Peyer's patch (tissue), 4 donors: ENCODE measurements around the gene EPHA10. TPM values are rescaled to one million over a fixed set of nuclear protein-coding genes. Genes with fewer than 3 reads are reported as not detected.

Experiments
- DNase-seq, 3 donors: peaks; one replicate each; pipeline ENCODE4 v3.0.0-alpha.2; 2017 to 2019
- H3K27ac ChIP-seq, 4 donors: fragments of 200-600 bp; sonication (generic); one replicate each; pipeline ENCODE4 v1.5.1; 2016 to 2019
- H3K27me3 ChIP-seq, 2 donors: fragments of 200-600 bp; sonication (generic); one replicate each; pipeline ENCODE4 v1.5.1; 2019
- H3K36me3 ChIP-seq, 3 donors: fragments of 200-600 bp; sonication (generic); one replicate each; pipeline ENCODE4 v1.5.1; 2016 to 2019
- H3K4me1 ChIP-seq, 4 donors: fragments of 200-600 bp; sonication (generic); one replicate each; pipeline ENCODE4 v1.5.1; 2016 to 2019
- H3K4me3 ChIP-seq, 4 donors: fragments of 200-600 bp; sonication (generic); 1 replicate in 3 of 4; 2 replicates in 1 of 4; pipeline ENCODE4 v1.5.1; 2016 to 2019; ENCODE audit warnings: mild to moderate bottlenecking in 1 of 4
- H3K9me3 ChIP-seq, 4 donors: fragments of 200-600 bp; sonication (generic); one replicate each; pipeline ENCODE4 v1.5.1; 2016 to 2019; ENCODE audit warnings: mild to moderate bottlenecking in 1 of 4
- POLR2A ChIP-seq, 2 donors: fragments of 450-650 bp; IDR thresholded peaks; one replicate each; pipeline ENCODE4 v1.5.1; 2017; ENCODE audit warnings: antibody characterized with exemption in 2 of 2, mild to moderate bottlenecking in 2 of 2, moderate library complexity in 2 of 2
- total RNA-seq, 4 donors: library from RNA; depleted of rRNA; stranded (reverse); fragments of >200 nt; gene quantifications; one replicate each; pipeline ENCODE4 v1.1.0, GENCODE V29; 2016
- TF ChIP-seq, protein P1 (sequence below), 6 experiments: fragments of 450-650 bp in 4 of 6; fragments of 200-600 bp in 2 of 6; sonication (generic) in 1 of 6; IDR thresholded peaks; one replicate each; pipeline ENCODE4 v1.5.1; 2017 to 2019; ENCODE audit warnings: antibody characterized with exemption in 6 of 6, mild to moderate bottlenecking in 3 of 6, moderate library complexity in 1 of 6

The EPHA10 gene
- total RNA-seq, 4 donors from 2014 or later: 9.9 to 67.8 (median 58.0) TPM

GRCh38 chr1:37723072-37723389 lies 41.9 kb downstream of the EPHA10 start:
- no peaks in the 10 kb centered on the region for H3K9me3 ChIP-seq
- DNase-seq: no peak
- peaks cover 0 to 8% (median 0%) of the 10 kb centered on the region in 3 donors for H3K36me3 ChIP-seq
- H3K4me1 ChIP-seq: no peaks in the 10 kb centered on the region
- H3K4me3 ChIP-seq: no peak overlapping the region
- H3K27ac ChIP-seq: no peak overlapping the region
- H3K27me3 ChIP-seq: no peaks in the 10 kb centered on the region
- no peak for TF ChIP-seq POLR2A (IDR thresholded peaks at IDR 0.05)
- TF ChIP-seq, protein P1, sequence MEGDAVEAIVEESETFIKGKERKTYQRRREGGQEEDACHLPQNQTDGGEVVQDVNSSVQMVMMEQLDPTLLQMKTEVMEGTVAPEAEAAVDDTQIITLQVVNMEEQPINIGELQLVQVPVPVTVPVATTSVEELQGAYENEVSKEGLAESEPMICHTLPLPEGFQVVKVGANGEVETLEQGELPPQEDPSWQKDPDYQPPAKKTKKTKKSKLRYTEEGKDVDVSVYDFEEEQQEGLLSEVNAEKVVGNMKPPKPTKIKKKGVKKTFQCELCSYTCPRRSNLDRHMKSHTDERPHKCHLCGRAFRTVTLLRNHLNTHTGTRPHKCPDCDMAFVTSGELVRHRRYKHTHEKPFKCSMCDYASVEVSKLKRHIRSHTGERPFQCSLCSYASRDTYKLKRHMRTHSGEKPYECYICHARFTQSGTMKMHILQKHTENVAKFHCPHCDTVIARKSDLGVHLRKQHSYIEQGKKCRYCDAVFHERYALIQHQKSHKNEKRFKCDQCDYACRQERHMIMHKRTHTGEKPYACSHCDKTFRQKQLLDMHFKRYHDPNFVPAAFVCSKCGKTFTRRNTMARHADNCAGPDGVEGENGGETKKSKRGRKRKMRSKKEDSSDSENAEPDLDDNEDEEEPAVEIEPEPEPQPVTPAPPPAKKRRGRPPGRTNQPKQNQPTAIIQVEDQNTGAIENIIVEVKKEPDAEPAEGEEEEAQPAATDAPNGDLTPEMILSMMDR (IDR thresholded peaks at IDR 0.05): no peak

GRCh38 chr1:37722181-37723071 lies 42.5 kb downstream of the EPHA10 start:
- Histone ChIP-seq H3K9me3 (no peaks in the 10 kb centered on the region), H3K4me3 (no peak overlapping the region), H3K4me1 (no peaks in the 10 kb centered on the region), H3K36me3 (peaks cover 0 to 8% (median 0%) of the 10 kb centered on the region in 3 donors), H3K27me3 (no peaks in the 10 kb centered on the region), H3K27ac (no peak overlapping the region)
- no peak for DNase-seq
- TF ChIP-seq, protein P1 (IDR thresholded peaks at IDR 0.05): no peak
- no peak for TF ChIP-seq POLR2A (IDR thresholded peaks at IDR 0.05)

DNA sequence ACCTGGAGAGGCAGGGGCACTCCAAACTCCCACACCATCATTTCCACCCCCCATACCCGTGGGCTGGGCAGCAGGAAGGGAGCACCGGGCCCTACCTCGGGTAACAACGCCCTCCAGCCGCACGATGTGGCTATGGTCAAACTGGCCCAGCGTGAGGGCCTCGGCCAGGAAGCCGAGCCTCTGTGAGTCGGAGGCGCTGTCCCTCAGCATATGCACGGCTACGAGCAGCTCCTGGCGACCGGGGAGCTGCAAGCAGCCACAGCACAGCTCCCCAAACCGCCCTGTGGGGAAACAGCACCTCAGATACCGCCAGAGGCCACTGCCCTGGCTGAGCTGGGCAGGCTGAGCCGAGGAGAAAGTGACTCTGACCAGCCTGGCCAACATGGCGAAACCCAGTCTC lies 43.4 kb downstream of the EPHA10 start:
- H3K36me3 ChIP-seq: peaks cover 0 to 2% (median 0%) of the 10 kb centered on the region in 3 donors
- H3K27me3 ChIP-seq: no peaks in the 10 kb centered on the region
- no peak for DNase-seq

GRCh38 chr1:37720231-37721130 lies 44.4 kb downstream of the EPHA10 start:
- no peak overlapping the region for H3K4me3 ChIP-seq
- no peak for TF ChIP-seq POLR2A (IDR thresholded peaks at IDR 0.05)
- TF ChIP-seq, protein P1 (IDR thresholded peaks at IDR 0.05): no peak
- DNase-seq: no peak
- H3K9me3 ChIP-seq: no peaks in the 10 kb centered on the region
- no peaks in the 10 kb centered on the region for H3K27me3 ChIP-seq
- no peaks in the 10 kb centered on the region for H3K4me1 ChIP-seq
- H3K36me3 ChIP-seq: no peaks in the 10 kb centered on the region
- no peak overlapping the region for H3K27ac ChIP-seq

More for the DNA sequence above, 43.4 kb downstream of the EPHA10 start:
- no peak for TF ChIP-seq POLR2A (IDR thresholded peaks at IDR 0.05)
- TF ChIP-seq, protein P1 (IDR thresholded peaks at IDR 0.05): no peak
- H3K9me3 ChIP-seq: no peaks in the 10 kb centered on the region
- H3K4me1 ChIP-seq: no peaks in the 10 kb centered on the region
- no peak overlapping the region for H3K27ac ChIP-seq
- no peak overlapping the region for H3K4me3 ChIP-seq

DNA sequence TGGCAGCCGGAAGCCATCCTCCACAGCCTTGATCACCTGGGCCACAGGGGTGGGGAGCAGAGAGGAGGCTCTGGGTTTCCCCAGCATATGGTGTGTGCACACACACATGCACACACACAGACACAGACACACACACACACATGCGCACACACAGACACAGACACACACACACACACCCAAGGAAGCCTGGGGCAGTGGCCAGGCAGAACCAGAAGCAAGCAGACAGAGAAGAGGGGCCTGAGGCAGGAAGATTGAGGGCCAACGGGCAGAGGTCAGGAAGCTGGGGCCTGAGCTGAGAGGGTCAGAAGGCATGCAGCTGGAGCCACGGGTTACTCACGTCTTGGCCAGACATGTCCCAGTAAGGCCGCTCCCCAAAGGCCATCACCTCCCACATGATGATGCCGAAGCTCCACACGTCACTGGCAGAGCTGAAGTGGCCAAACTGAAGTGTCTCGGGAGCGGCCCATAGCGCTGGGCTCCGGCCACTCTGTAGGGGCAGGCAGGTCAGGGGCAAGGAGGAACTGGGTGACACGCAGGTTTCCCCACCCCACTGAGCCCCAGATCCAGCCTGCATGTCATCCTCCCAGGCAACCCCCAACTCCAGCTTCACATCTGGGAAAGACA lies 45.2 kb downstream of the EPHA10 start:
- Histone ChIP-seq H3K9me3 (no peaks in the 10 kb centered on the region), H3K27ac (no peak overlapping the region), H3K4me3 (no peak overlapping the region), H3K36me3 (peaks cover 0 to 1% (median 0%) of the 10 kb centered on the region in 3 donors), H3K27me3 (no peaks in the 10 kb centered on the region), H3K4me1 (no peaks in the 10 kb centered on the region)
- no peak for TF ChIP-seq POLR2A (IDR thresholded peaks at IDR 0.05)
- TF ChIP-seq, protein P1 (IDR thresholded peaks at IDR 0.05): no peak
- DNase-seq: peak in 1 of 3 donors; percentile 34
